B cell (primary cell): ENCODE results near the gene HDAC5. TPM values are rescaled to one million over a fixed set of nuclear protein-coding genes. Genes with fewer than 3 reads are reported as not detected.

Experiments
- ATAC-seq: fragments of 200-7000 bp; cut with Tn5 transposase; one replicate; pipeline ENCODE4 v1.10.0; 2021; ENCODE audit warnings: low read depth, mild to moderate bottlenecking, moderate number of reproducible peaks, moderate library complexity
- CTCF ChIA-PET: fragments of 350-600 bp; sonication (Branson Sonifier 250); formaldehyde crosslinking; loops from one replicate; lab custom pipeline; 2021; ENCODE audit warnings: antibody characterized with exemption, inconsistent platforms; lab: Charles Lee
- POLR2A ChIA-PET: fragments of 350-600 bp; sonication (Branson Sonifier 250); formaldehyde crosslinking; loops from one replicate; lab custom pipeline; 2021; ENCODE audit warnings: antibody characterized with exemption; lab: Charles Lee
- DNase-seq: peaks from one replicate; pipeline ENCODE4 v3.0.0; 2013
- H2AFZ ChIP-seq: 2 replicates; pipeline ENCODE4 v1.6.1; 2012; ENCODE audit warnings: mild to moderate bottlenecking, low read depth, low read length; ENCODE audit not compliant: insufficient read depth, poor library complexity, severe bottlenecking
- H3K27ac ChIP-seq, 2 donors: 1 replicate in 1 of 2; 2 replicates in 1 of 2; pipeline ENCODE4 v1.5.1; 2012 to 2013; ENCODE audit warnings: low read length in 2 of 2, mild to moderate bottlenecking in 2 of 2, moderate library complexity in 1 of 2
- H3K27me3 ChIP-seq, 4 experiments: fragments of 200-600 bp in 1 of 4; sonication (generic) in 1 of 4; replicated peaks in 1 of 4; 1 replicate in 2 of 4; 2 replicates in 2 of 4; pipeline versions ENCODE4 v1.6.1 to v1.7.0; 2013 to 2016; ENCODE audit warnings: low read length in 3 of 4, mild to moderate bottlenecking in 2 of 4, mixed read lengths in 1 of 4, moderate library complexity in 1 of 4; ENCODE audit not compliant: insufficient read depth in 4 of 4, control insufficient read depth in 3 of 4; ENCODE audit errors: control extremely low read depth in 1 of 4
- H3K36me3 ChIP-seq, 2 experiments: replicated peaks in 1 of 2; 1 replicate in 1 of 2; 2 replicates in 1 of 2; pipeline versions ENCODE4 v1.6.1 to v1.7.1; 2013; ENCODE audit warnings: low read length in 1 of 2; ENCODE audit not compliant: insufficient read depth in 2 of 2, control insufficient read depth in 1 of 2; ENCODE audit errors: control extremely low read depth in 1 of 2, extremely low read depth in 1 of 2
- H3K4me1 ChIP-seq, 2 donors: fragments of 200-600 bp in 1 of 2; sonication (generic) in 1 of 2; 1 replicate in 1 of 2; 2 replicates in 1 of 2; pipeline versions ENCODE4 v1.5.1 to v1.6.1; 2013 to 2017; ENCODE audit warnings: low read length in 2 of 2; ENCODE audit not compliant: control insufficient read depth in 2 of 2, insufficient read depth in 2 of 2
- H3K4me2 ChIP-seq: replicated peaks from 2 replicates; pipeline ENCODE3; 2012; ENCODE audit warnings: mild to moderate bottlenecking, low read depth, low read length; ENCODE audit not compliant: poor library complexity, severe bottlenecking
- H3K4me3 ChIP-seq, 5 experiments: fragments of 200-600 bp in 1 of 5; sonication (generic) in 1 of 5; 1 replicate in 3 of 5; 2 replicates in 2 of 5; pipeline versions ENCODE4 v1.5.1 to v1.7.0; 2011 to 2016; ENCODE audit warnings: low read length in 4 of 5, mild to moderate bottlenecking in 4 of 5, low read depth in 2 of 5, control low read depth in 1 of 5, moderate library complexity in 1 of 5; ENCODE audit not compliant: insufficient read depth in 1 of 5; ENCODE audit errors: control extremely low read depth in 1 of 5, extremely low read depth in 1 of 5
- H3K79me2 ChIP-seq: fragments of 200-600 bp; sonication (generic); one replicate; pipeline ENCODE4 v1.6.0; 2016; ENCODE audit warnings: low read length; ENCODE audit not compliant: control insufficient read depth, insufficient read depth
- H3K9ac ChIP-seq: fragments of 200-600 bp; sonication (generic); 2 replicates; pipeline ENCODE4 v1.6.1; 2017; ENCODE audit warnings: mild to moderate bottlenecking, low read length, moderate library complexity
- H3K9me3 ChIP-seq, 3 donors: one replicate each; pipeline versions ENCODE4 v1.6.1 to v1.7.1; 2013; ENCODE audit warnings: low read length in 2 of 3; ENCODE audit not compliant: control insufficient read depth in 2 of 3, insufficient read depth in 1 of 3; ENCODE audit errors: control extremely low read depth in 1 of 3
- H4K20me1 ChIP-seq: 2 replicates; pipeline ENCODE4 v1.6.0; 2012; ENCODE audit warnings: mild to moderate bottlenecking, low read length; ENCODE audit not compliant: insufficient read depth, control insufficient read depth, poor library complexity, severe bottlenecking
- H3K27ac Mint-ChIP-seq: one replicate; pipeline ENCODE4 v1.8.0; 2021; ENCODE audit warnings: mixed read lengths
- H3K27me3 Mint-ChIP-seq: one replicate; pipeline ENCODE4 v1.8.0; 2021; ENCODE audit warnings: mixed read lengths
- H3K4me1 Mint-ChIP-seq: one replicate; pipeline ENCODE4 v1.8.0; 2021; ENCODE audit warnings: mixed read lengths
- H3K4me3 Mint-ChIP-seq: one replicate; pipeline ENCODE4 v1.8.0; 2021; ENCODE audit warnings: mixed read lengths
- H3K9me3 Mint-ChIP-seq: one replicate; pipeline ENCODE4 v1.8.0; 2022; ENCODE audit warnings: mixed read lengths; ENCODE audit not compliant: insufficient read depth
- CTCF ChIP-seq: fragments of 200-600 bp; IDR thresholded peaks from one replicate; pipeline ENCODE4 v1.8.0; 2022; ENCODE audit warnings: antibody characterized with exemption, mild to moderate bottlenecking
- EZH2 ChIP-seq: IDR thresholded peaks from 2 replicates; pipeline ENCODE4 v1.6.1; 2012; ENCODE audit warnings: borderline replicate concordance, low read depth, mild to moderate bottlenecking, moderate library complexity, low read length; ENCODE audit not compliant: insufficient read depth, poor library complexity, severe bottlenecking
- WGBS: methylation state at CpG from one replicate; pipeline ENCODE4 v1.1.5; 2013; ENCODE audit warnings: missing lambda C conversion rate; ENCODE audit not compliant: insufficient coverage; 5-methylcytosine and 5-hydroxymethylcytosine counted together
- intact Hi-C: fragments of 100-400 bp; cut with micrococcal nuclease; formaldehyde crosslinking; loops from one replicate; pipeline ENCODE4 v1.10.0; 2022
- polyA plus RNA-seq: library from polyadenylated mRNA; depleted of rRNA; stranded (reverse); fragments of >200 nt; gene quantifications from 2 replicates; pipeline ENCODE4 v1.2.3, GENCODE V29; 2012
- total RNA-seq, 2 donors: library from RNA; stranded (reverse); fragments of 120-200 nt in 1 of 2; gene quantifications; 1 replicate in 1 of 2; 2 replicates in 1 of 2; pipeline versions ENCODE4 v1.2.3 to v1.2.4, GENCODE V29; 2013 to 2022

HDAC5 gene
- total and polyA plus RNA-seq, 2 donors (not counting 1 experiment from before 2014, with no cell fraction given): 99.8 to 104 TPM

DNA sequence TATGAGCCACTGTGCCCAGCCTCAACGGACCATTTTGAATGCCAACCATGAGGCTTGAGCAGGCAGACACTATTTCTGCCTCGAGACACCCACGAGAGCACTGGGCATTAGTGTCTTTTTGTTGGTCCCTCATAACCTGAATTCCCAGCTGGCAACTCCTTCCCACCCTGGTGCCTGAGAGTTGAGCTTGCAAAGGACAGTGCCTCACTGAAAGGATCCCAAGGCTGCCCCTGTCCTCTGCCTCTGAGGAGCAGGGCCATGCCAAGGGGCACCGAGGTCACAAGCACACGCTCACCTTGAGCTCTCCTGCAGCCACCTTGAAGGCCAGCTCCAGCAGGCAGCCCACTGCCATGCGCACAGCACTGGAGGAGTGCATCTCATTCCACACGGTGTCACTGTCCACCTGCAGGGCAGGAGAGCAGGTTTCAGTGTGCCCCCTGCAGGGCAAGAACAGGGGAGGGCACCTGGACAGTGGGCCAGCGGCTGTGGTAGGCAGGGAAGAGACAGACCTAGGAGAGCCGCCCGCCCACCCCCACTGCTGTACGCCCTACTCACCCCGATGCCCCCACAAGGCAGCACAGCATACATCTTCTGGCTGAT lies 40.1 kb downstream of the HDAC5 start:
- Histone ChIP-seq H3K4me2 (no peak overlapping the region), H3K9ac (no peak overlapping the region), H3K27me3 (no peaks in the 10 kb centered on the region), H3K36me3 (peaks cover 1 to 73% of the 10 kb centered on the region in 2 experiments), H3K4me3 (no peak overlapping the region), H3K79me2 (peaks cover 2% of the 10 kb centered on the region), H3K4me1 (no peaks in the 10 kb centered on the region), H4K20me1 (no peaks in the 10 kb centered on the region), H3K9me3 (no peaks in the 10 kb centered on the region), H3K27ac (no peak overlapping the region), H2AFZ (no peak overlapping the region)
- POLR2A ChIA-PET: interaction anchor here (1.3 kb wide), 1 partner anchor 40 kb away, joined by 3 read pairs; the partner anchor contains the start of gene HDAC5
- Mint-ChIP-seq H3K27me3 (no peaks in the 10 kb centered on the region), H3K27ac (no peak overlapping the region), H3K4me1 (no peaks in the 10 kb centered on the region), H3K4me3 (no peak overlapping the region), H3K9me3 (no peaks in the 10 kb centered on the region)
- CTCF ChIA-PET: interaction anchor here (0.5 to 1.0 kb wide), 3 partner anchors 11 to 508 kb away, joined by 3 read pairs; no protein-coding TSS in a partner anchor
- TF ChIP-seq CTCF (no peak), EZH2 (no peak)
- DNase-seq (no peak), ATAC-seq (no peak)
- WGBS: 94% methylated on average over 8 of the region's 12 CpGs
- intact Hi-C loops: no loop called here

GRCh38 chr17:44082256-44082927 lies 41.0 kb downstream of the HDAC5 start:
- H3K9ac ChIP-seq: no peak overlapping the region
- Mint-ChIP-seq H3K9me3 (no peaks in the 10 kb centered on the region), H3K4me3 (no peak overlapping the region), H3K27ac (no peak overlapping the region), H3K27me3 (no peaks in the 10 kb centered on the region), H3K4me1 (no peaks in the 10 kb centered on the region)
- intact Hi-C loops: no loop called here
- H3K79me2 ChIP-seq: no peaks in the 10 kb centered on the region
- no peaks in the 10 kb centered on the region for H3K9me3 ChIP-seq
- no peak overlapping the region for H2AFZ ChIP-seq
- 95% methylated on average over 14 of the region's 21 CpGs for WGBS
- no peak for DNase-seq
- no peaks in the 10 kb centered on the region for H3K4me1 ChIP-seq
- no peak overlapping the region for H3K27ac ChIP-seq
- ChIA-PET POLR2A (interaction anchor here (1.3 kb wide), 1 partner anchor 41 kb away, joined by 3 read pairs; the partner anchor contains the start of gene HDAC5), CTCF (interaction anchor here (0.6 to 1.4 kb wide), 2 partner anchors 140 to 172 kb away, joined by 3 read pairs; no protein-coding TSS in a partner anchor)
- no peak overlapping the region for H3K4me2 ChIP-seq
- no peaks in the 10 kb centered on the region for H4K20me1 ChIP-seq
- ATAC-seq: no peak
- TF ChIP-seq EZH2: no peak
- no peak for TF ChIP-seq CTCF
- H3K4me3 ChIP-seq: no peak overlapping the region
- peaks cover 1 to 76% of the 10 kb centered on the region in 2 experiments for H3K36me3 ChIP-seq
- H3K27me3 ChIP-seq: no peaks in the 10 kb centered on the region
